ENCODE results near the gene GLT6D1.

DNA sequence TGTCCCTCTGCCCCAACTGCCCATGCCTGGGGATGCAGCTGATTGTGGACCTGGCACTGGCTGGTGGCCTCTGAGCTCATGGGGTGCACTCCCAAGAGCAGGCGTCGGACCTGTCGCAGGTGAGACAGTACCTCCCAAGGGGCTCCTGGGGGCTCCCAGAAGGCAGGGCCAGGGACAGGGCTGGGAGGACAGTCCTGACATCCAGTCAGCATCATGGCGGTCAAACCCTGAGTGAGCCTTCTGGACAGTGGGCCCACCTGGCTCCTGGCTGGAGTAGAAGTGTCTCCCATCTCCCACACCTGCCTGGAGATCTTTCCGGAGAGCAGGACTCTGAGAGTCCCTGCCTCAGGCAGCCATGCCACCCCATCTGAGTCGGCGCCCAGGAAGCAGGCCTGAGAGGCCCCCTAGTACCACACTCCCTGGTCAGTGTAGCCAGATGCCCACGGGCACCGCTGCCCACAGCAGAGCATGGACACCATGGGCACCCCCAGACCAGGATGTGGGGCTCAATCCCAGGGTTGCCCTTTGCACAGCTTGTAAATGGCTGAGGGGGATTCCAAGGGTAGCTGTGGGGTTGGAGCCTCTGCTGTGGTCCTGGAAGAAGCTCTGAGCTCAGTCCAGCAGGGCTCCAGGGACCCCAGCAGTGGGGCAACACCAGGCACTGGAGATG is 30.4 kb upstream of the GLT6D1 start:
- TF ChIP-seq, protein P1, sequence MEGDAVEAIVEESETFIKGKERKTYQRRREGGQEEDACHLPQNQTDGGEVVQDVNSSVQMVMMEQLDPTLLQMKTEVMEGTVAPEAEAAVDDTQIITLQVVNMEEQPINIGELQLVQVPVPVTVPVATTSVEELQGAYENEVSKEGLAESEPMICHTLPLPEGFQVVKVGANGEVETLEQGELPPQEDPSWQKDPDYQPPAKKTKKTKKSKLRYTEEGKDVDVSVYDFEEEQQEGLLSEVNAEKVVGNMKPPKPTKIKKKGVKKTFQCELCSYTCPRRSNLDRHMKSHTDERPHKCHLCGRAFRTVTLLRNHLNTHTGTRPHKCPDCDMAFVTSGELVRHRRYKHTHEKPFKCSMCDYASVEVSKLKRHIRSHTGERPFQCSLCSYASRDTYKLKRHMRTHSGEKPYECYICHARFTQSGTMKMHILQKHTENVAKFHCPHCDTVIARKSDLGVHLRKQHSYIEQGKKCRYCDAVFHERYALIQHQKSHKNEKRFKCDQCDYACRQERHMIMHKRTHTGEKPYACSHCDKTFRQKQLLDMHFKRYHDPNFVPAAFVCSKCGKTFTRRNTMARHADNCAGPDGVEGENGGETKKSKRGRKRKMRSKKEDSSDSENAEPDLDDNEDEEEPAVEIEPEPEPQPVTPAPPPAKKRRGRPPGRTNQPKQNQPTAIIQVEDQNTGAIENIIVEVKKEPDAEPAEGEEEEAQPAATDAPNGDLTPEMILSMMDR (IDR thresholded peaks at IDR 0.05; ENCODE audit: insufficient read depth, low read length, poor library complexity, severe bottlenecking) = no peak
- TF ChIP-seq EZH2phosphoT487 (conservative IDR thresholded peaks at IDR 0.05; ENCODE audit: low read length) = no peak

All from SU-DHL-6 (cell line).